HCT116 (cell line): ENCODE results near the gene SBSN.

Experiments
- EGR1 ChIP-seq: IDR thresholded peaks from 2 replicates; pipeline ENCODE4 v1.6.1; 2012; ENCODE audit warnings: low read depth
- EZH2 ChIP-seq: fragments of 200-600 bp; sonication (generic); IDR thresholded peaks from 2 replicates; pipeline ENCODE4 v1.6.1; 2017; ENCODE audit warnings: antibody characterized with exemption, mixed run types
- POLR2A ChIP-seq: IDR thresholded peaks from 2 replicates; pipeline ENCODE4 v1.7.0; 2011; ENCODE audit warnings: borderline replicate concordance; ENCODE audit not compliant: insufficient read depth, insufficient read length; ENCODE audit errors: extremely low read depth
- ZNF274 ChIP-seq: fragments of 200-500 bp; sonication (Bioruptor generic); IDR thresholded peaks from 2 replicates; pipeline ENCODE4 v1.6.1; 2014; ENCODE audit warnings: mild to moderate bottlenecking, low read depth, low read length, inconsistent platforms
- TF ChIP-seq, protein P1 (sequence below), 3 experiments: fragments of 200-600 bp in 1 of 3; sonication (generic) in 1 of 3; IDR thresholded peaks in 2 of 3; conservative IDR thresholded peaks in 1 of 3; 2 replicates each; pipeline ENCODE4 v1.5.1; 2012 to 2017; ENCODE audit warnings: low read depth in 2 of 3, low read length in 2 of 3, antibody characterized with exemption in 1 of 3, borderline replicate concordance in 1 of 3, control low read depth in 1 of 3, mild to moderate bottlenecking in 1 of 3, mixed read lengths in 1 of 3, mixed run types in 1 of 3, moderate library complexity in 1 of 3; ENCODE audit not compliant: insufficient read depth in 1 of 3
- TF ChIP-seq, protein P2 (sequence below): IDR thresholded peaks from 2 replicates; pipeline ENCODE4 v1.6.1; 2012; ENCODE audit warnings: low read depth

DNA sequence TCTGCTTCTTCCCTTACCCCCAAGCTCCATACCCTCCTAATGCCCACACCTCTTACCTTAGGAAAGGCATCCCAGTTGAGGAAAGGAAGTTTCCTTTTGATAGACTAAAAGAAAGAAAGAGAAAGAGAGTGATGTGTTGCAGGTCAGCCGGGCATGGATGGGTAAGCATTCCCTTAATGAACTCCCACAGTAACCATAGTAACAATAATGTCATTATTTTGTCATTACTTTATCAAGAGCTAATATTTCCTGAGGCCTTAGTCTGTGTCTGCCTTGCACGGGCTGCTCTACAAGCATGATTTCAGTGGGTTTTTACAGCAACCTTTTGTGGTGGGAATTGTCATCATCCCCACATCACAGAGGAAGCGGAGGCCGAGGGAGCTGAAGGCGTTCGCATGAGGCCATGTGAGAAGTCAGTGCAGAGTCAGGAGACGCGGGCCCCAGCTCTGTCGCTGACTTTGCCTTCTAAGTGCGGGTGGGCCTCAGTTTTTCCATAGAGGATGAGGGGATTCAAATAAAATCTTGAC lies 40.4 kb downstream of the SBSN start:
- TF ChIP-seq ZNF274, result no peak
- TF ChIP-seq, protein P1, sequence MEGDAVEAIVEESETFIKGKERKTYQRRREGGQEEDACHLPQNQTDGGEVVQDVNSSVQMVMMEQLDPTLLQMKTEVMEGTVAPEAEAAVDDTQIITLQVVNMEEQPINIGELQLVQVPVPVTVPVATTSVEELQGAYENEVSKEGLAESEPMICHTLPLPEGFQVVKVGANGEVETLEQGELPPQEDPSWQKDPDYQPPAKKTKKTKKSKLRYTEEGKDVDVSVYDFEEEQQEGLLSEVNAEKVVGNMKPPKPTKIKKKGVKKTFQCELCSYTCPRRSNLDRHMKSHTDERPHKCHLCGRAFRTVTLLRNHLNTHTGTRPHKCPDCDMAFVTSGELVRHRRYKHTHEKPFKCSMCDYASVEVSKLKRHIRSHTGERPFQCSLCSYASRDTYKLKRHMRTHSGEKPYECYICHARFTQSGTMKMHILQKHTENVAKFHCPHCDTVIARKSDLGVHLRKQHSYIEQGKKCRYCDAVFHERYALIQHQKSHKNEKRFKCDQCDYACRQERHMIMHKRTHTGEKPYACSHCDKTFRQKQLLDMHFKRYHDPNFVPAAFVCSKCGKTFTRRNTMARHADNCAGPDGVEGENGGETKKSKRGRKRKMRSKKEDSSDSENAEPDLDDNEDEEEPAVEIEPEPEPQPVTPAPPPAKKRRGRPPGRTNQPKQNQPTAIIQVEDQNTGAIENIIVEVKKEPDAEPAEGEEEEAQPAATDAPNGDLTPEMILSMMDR (IDR thresholded peaks at IDR 0.05 in 2 of 3, conservative IDR thresholded peaks at IDR 0.05 in 1 of 3; ENCODE audit: borderline replicate concordance in 1 of 3, insufficient read depth in 1 of 3, low read depth in 2 of 3, low read length in 2 of 3), result no peak
- no peak for TF ChIP-seq POLR2A
- TF ChIP-seq EGR1, result no peak
- TF ChIP-seq, protein P2, sequence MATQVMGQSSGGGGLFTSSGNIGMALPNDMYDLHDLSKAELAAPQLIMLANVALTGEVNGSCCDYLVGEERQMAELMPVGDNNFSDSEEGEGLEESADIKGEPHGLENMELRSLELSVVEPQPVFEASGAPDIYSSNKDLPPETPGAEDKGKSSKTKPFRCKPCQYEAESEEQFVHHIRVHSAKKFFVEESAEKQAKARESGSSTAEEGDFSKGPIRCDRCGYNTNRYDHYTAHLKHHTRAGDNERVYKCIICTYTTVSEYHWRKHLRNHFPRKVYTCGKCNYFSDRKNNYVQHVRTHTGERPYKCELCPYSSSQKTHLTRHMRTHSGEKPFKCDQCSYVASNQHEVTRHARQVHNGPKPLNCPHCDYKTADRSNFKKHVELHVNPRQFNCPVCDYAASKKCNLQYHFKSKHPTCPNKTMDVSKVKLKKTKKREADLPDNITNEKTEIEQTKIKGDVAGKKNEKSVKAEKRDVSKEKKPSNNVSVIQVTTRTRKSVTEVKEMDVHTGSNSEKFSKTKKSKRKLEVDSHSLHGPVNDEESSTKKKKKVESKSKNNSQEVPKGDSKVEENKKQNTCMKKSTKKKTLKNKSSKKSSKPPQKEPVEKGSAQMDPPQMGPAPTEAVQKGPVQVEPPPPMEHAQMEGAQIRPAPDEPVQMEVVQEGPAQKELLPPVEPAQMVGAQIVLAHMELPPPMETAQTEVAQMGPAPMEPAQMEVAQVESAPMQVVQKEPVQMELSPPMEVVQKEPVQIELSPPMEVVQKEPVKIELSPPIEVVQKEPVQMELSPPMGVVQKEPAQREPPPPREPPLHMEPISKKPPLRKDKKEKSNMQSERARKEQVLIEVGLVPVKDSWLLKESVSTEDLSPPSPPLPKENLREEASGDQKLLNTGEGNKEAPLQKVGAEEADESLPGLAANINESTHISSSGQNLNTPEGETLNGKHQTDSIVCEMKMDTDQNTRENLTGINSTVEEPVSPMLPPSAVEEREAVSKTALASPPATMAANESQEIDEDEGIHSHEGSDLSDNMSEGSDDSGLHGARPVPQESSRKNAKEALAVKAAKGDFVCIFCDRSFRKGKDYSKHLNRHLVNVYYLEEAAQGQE, result no peak
- no peak for TF ChIP-seq EZH2
